H9 (cell line): ENCODE measurements around the gene HSD11B1. TPM values are rescaled to one million over a fixed set of nuclear protein-coding genes. Genes with fewer than 3 reads are reported as not detected.

Source experiments
- DNase-seq: peaks from one replicate; pipeline ENCODE4 v3.0.0-alpha.2; 2017
- H2AFZ ChIP-seq: one replicate; pipeline ENCODE4 v1.6.1; 2013; ENCODE audit warnings: mild to moderate bottlenecking, low read length, control low read depth, moderate library complexity
- H2AK5ac ChIP-seq: 2 replicates; pipeline ENCODE4 v1.6.1; 2013; ENCODE audit warnings: low read length, control low read depth, mixed read lengths; ENCODE audit not compliant: insufficient read length
- H2BK120ac ChIP-seq: one replicate; pipeline ENCODE4 v1.6.1; 2013; ENCODE audit warnings: low read depth, mild to moderate bottlenecking, low read length, control low read depth, inconsistent platforms; ENCODE audit not compliant: poor library complexity, severe bottlenecking
- H2BK12ac ChIP-seq: 2 replicates; pipeline ENCODE4 v1.6.1; 2013; ENCODE audit warnings: low read length, control low read depth, mixed read lengths, low read depth; ENCODE audit not compliant: insufficient read length
- H2BK15ac ChIP-seq: 2 replicates; pipeline ENCODE4 v1.6.1; 2013; ENCODE audit warnings: low read depth, low read length, control low read depth
- H2BK20ac ChIP-seq: one replicate; pipeline ENCODE4 v1.6.1; 2013; ENCODE audit warnings: low read depth, mild to moderate bottlenecking, low read length, control low read depth, inconsistent platforms; ENCODE audit not compliant: poor library complexity, severe bottlenecking
- H2BK5ac ChIP-seq: 2 replicates; pipeline ENCODE4 v1.6.1; 2013; ENCODE audit warnings: low read length, control low read depth, mixed read lengths; ENCODE audit not compliant: insufficient read length
- H3K14ac ChIP-seq: 2 replicates; pipeline ENCODE4 v1.6.1; 2013; ENCODE audit warnings: low read length, control low read depth; ENCODE audit not compliant: insufficient read depth
- H3K18ac ChIP-seq: 2 replicates; pipeline ENCODE4 v1.6.1; 2013; ENCODE audit warnings: low read depth, mild to moderate bottlenecking, mixed read lengths, low read length, control low read depth; ENCODE audit not compliant: insufficient read length
- H3K23ac ChIP-seq: 2 replicates; pipeline ENCODE4 v1.6.1; 2013; ENCODE audit warnings: low read length, control low read depth, mixed read lengths, low read depth; ENCODE audit not compliant: insufficient read length
- H3K23me2 ChIP-seq: 2 replicates; pipeline ENCODE4 v1.6.1; 2013; ENCODE audit warnings: low read depth, mild to moderate bottlenecking, mixed read lengths, low read length, control low read depth; ENCODE audit not compliant: insufficient read length, poor library complexity, severe bottlenecking
- H3K27ac ChIP-seq: 2 replicates; pipeline ENCODE4 v1.5.1; 2013; ENCODE audit warnings: low read length, control low read depth, mixed read lengths, low read depth; ENCODE audit not compliant: insufficient read length
- H3K27me3 ChIP-seq: 2 replicates; pipeline ENCODE4 v1.6.1; 2013; ENCODE audit warnings: low read length, control low read depth, inconsistent platforms; ENCODE audit not compliant: insufficient read depth
- H3K4ac ChIP-seq: 2 replicates; pipeline ENCODE4 v1.6.1; 2013; ENCODE audit warnings: low read depth, mild to moderate bottlenecking, control low read depth, inconsistent platforms, low read length, moderate library complexity
- H3K4me1 ChIP-seq: 2 replicates; pipeline ENCODE4 v1.6.1; 2013; ENCODE audit warnings: low read length, control low read depth, inconsistent platforms; ENCODE audit not compliant: insufficient read depth
- H3K4me2 ChIP-seq: 2 replicates; pipeline ENCODE4 v1.6.1; 2013; ENCODE audit warnings: low read length, control low read depth, mixed read lengths; ENCODE audit not compliant: insufficient read length, insufficient read depth
- H3K56ac ChIP-seq: 2 replicates; pipeline ENCODE4 v1.6.1; 2013; ENCODE audit warnings: low read depth, mild to moderate bottlenecking, mixed read lengths, low read length, control low read depth; ENCODE audit not compliant: insufficient read length
- H3K79me1 ChIP-seq: 2 replicates; pipeline ENCODE4 v1.6.1; 2013; ENCODE audit warnings: low read depth, mild to moderate bottlenecking, moderate library complexity, low read length, control low read depth, inconsistent platforms; ENCODE audit not compliant: insufficient read depth, poor library complexity, severe bottlenecking
- H3K79me2 ChIP-seq: 2 replicates; pipeline ENCODE4 v1.6.1; 2013; ENCODE audit warnings: low read length, control low read depth, inconsistent platforms; ENCODE audit not compliant: insufficient read depth
- H3K9ac ChIP-seq: 2 replicates; pipeline ENCODE4 v1.6.1; 2013; ENCODE audit warnings: low read length, control low read depth, mixed read lengths; ENCODE audit not compliant: insufficient read length; ENCODE audit errors: extremely low read depth
- H3K9me3 ChIP-seq: one replicate; pipeline ENCODE4 v1.6.1; 2013; ENCODE audit warnings: low read depth, low read length, inconsistent platforms; ENCODE audit not compliant: control insufficient read depth
- H3T11ph ChIP-seq: one replicate; pipeline ENCODE4 v1.6.1; 2013; ENCODE audit warnings: mild to moderate bottlenecking, low read length, control low read depth, inconsistent platforms
- H4K20me1 ChIP-seq: one replicate; pipeline ENCODE4 v1.6.1; 2013; ENCODE audit not compliant: control insufficient read depth, insufficient read length, insufficient read depth
- H4K5ac ChIP-seq: 2 replicates; pipeline ENCODE4 v1.6.1; 2013; ENCODE audit warnings: low read depth, mild to moderate bottlenecking, mixed read lengths, low read length, control low read depth; ENCODE audit not compliant: insufficient read length
- H4K8ac ChIP-seq: replicated peaks from 2 replicates; pipeline ENCODE4 v1.6.1; 2013; ENCODE audit warnings: low read length, control low read depth, mixed read lengths, low read depth; ENCODE audit not compliant: insufficient read length
- H4K91ac ChIP-seq: 2 replicates; pipeline ENCODE4 v1.6.1; 2013; ENCODE audit warnings: low read depth, mild to moderate bottlenecking, moderate library complexity, mixed read lengths, low read length, control low read depth; ENCODE audit not compliant: insufficient read length
- H3K27ac Mint-ChIP-seq, 3 experiments: 2 replicates in 2 of 3; 3 replicates in 1 of 3; pipeline ENCODE4 v1.8.0; 2020 to 2021; ENCODE audit warnings: mixed read lengths in 3 of 3, mild to moderate bottlenecking in 1 of 3, moderate library complexity in 1 of 3
- H3K27me3 Mint-ChIP-seq: 2 replicates; pipeline ENCODE4 v1.8.0; 2021; ENCODE audit warnings: low read depth, mild to moderate bottlenecking, moderate library complexity, mixed read lengths
- H3K36me3 Mint-ChIP-seq, 3 experiments: 2 replicates in 2 of 3; 3 replicates in 1 of 3; pipeline ENCODE4 v1.8.0; 2020 to 2021; ENCODE audit warnings: low read depth in 3 of 3, mixed read lengths in 3 of 3; ENCODE audit not compliant: insufficient read depth in 1 of 3
- H3K4me1 Mint-ChIP-seq, 2 experiments: 2 replicates each; pipeline ENCODE4 v1.8.0; 2020; ENCODE audit warnings: mixed read lengths in 2 of 2
- H3K4me3 Mint-ChIP-seq, 2 experiments: 2 replicates in 1 of 2; 3 replicates in 1 of 2; pipeline ENCODE4 v1.8.0; 2020 to 2021; ENCODE audit warnings: mild to moderate bottlenecking in 2 of 2, mixed read lengths in 2 of 2, moderate library complexity in 1 of 2
- H3K9me3 Mint-ChIP-seq, 2 experiments: 2 replicates in 1 of 2; 3 replicates in 1 of 2; pipeline ENCODE4 v1.8.0; 2020; ENCODE audit warnings: mild to moderate bottlenecking in 2 of 2, mixed read lengths in 2 of 2, moderate library complexity in 1 of 2
- WGBS: extraction: QIAGEN DNeasy Blood & Tissue Kit; methylation state at CpG from one replicate; pipeline ENCODE4 v1.1.7; 2013; ENCODE audit warnings: missing lambda C conversion rate, low lambda C conversion rate, mixed read lengths; ENCODE audit not compliant: insufficient read length; ENCODE audit errors: extremely low coverage; 5-methylcytosine and 5-hydroxymethylcytosine counted together
- total RNA-seq: library from RNA; stranded (reverse); gene quantifications from 2 replicates; pipeline ENCODE4 v1.2.1, GENCODE V29; 2021
- TF ChIP-seq, protein P1 (sequence below): fragments of 200-600 bp; sonication (generic); conservative IDR thresholded peaks from 3 replicates; pipeline ENCODE4 v1.8.0; 2021; ENCODE audit warnings: antibody characterized with exemption, mild to moderate bottlenecking

Gene HSD11B1
- total RNA-seq, 1 experiment from 2014 or later: not detected

DNA sequence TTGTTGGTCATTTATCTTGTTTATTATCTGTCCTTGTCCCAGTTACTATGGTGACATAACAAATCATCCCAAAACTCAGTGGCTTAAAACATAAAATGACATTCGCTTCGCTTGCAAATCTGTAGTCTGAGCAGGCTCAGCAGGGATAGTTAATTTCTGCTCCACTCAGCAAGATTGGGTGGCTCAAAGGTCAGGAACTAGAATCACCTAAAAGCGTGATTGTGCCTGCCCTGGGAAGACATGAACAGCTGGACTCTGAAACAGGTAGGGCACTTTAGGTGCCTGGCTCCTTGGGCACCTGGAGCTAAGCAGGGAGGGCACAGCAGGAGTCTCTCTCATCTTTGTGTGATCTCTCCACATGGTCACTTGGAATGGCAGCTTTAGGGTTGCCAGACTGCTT, 36.5 kb downstream of the HSD11B1 start:
- no peak overlapping the region for H3K9ac ChIP-seq
- H2AFZ ChIP-seq: no peak overlapping the region
- H3K79me1 ChIP-seq: no peaks in the 10 kb centered on the region
- peaks cover 52% of the 10 kb centered on the region for H3K27me3 Mint-ChIP-seq
- no peak overlapping the region for H4K91ac ChIP-seq
- H3K9me3 ChIP-seq: no peaks in the 10 kb centered on the region
- no peaks in the 10 kb centered on the region for H3K79me2 ChIP-seq
- H3K18ac ChIP-seq: no peak overlapping the region
- no peaks in the 10 kb centered on the region for H3K9me3 Mint-ChIP-seq
- H4K8ac ChIP-seq: no peak overlapping the region
- H3K36me3 Mint-ChIP-seq: no peaks in the 10 kb centered on the region
- H3K23ac ChIP-seq: no peak overlapping the region
- H4K5ac ChIP-seq: no peak overlapping the region
- no peak overlapping the region for H3K4me2 ChIP-seq
- no peak overlapping the region for H3K4me3 Mint-ChIP-seq
- no peak overlapping the region for H3K56ac ChIP-seq
- H2BK120ac ChIP-seq: no peak overlapping the region
- no CpG with 5 or more reads among the region's 3 CpGs for WGBS
- no peak overlapping the region for H3K27ac ChIP-seq
- no peaks in the 10 kb centered on the region for H3K4me1 Mint-ChIP-seq
- H2BK15ac ChIP-seq: no peak overlapping the region
- H2BK5ac ChIP-seq: no peak overlapping the region
- no peak overlapping the region for H3K14ac ChIP-seq
- H2AK5ac ChIP-seq: no peak overlapping the region
- no peaks in the 10 kb centered on the region for H4K20me1 ChIP-seq
- no peaks in the 10 kb centered on the region for H3K4me1 ChIP-seq
- TF ChIP-seq, protein P1, sequence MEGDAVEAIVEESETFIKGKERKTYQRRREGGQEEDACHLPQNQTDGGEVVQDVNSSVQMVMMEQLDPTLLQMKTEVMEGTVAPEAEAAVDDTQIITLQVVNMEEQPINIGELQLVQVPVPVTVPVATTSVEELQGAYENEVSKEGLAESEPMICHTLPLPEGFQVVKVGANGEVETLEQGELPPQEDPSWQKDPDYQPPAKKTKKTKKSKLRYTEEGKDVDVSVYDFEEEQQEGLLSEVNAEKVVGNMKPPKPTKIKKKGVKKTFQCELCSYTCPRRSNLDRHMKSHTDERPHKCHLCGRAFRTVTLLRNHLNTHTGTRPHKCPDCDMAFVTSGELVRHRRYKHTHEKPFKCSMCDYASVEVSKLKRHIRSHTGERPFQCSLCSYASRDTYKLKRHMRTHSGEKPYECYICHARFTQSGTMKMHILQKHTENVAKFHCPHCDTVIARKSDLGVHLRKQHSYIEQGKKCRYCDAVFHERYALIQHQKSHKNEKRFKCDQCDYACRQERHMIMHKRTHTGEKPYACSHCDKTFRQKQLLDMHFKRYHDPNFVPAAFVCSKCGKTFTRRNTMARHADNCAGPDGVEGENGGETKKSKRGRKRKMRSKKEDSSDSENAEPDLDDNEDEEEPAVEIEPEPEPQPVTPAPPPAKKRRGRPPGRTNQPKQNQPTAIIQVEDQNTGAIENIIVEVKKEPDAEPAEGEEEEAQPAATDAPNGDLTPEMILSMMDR: no peak
- no peak overlapping the region for H2BK12ac ChIP-seq
- no peaks in the 10 kb centered on the region; the same call in 1 of the 2 replicates for H3K27me3 ChIP-seq
- no peak for DNase-seq
- no peak overlapping the region for H3K27ac Mint-ChIP-seq
- H3K4ac ChIP-seq: no peak overlapping the region
- no peaks in the 10 kb centered on the region for H3K23me2 ChIP-seq
- H2BK20ac ChIP-seq: no peak overlapping the region
- no peak overlapping the region for H3T11ph ChIP-seq
